ENCODE measurements around the gene SUMF1.
"Not testable (repeated sequence)": the region's sequence is repeated elsewhere in the genome, so short reads cannot be mapped to it uniquely, and the experiment has no call there.

Gene SUMF1

GRCh38 chr3:4461468-4462090 is 5.5 kb downstream of the SUMF1 start:
- DNase-seq (ENCODE audit: low read depth), result no peak

GRCh38 chr3:4460334-4460733 is 6.7 kb downstream of the SUMF1 start:
- no peak for DNase-seq (ENCODE audit: low read depth)

- no peak for DNase-seq (ENCODE audit: low read depth)
Measured at GRCh38 chr3:4458961-4459360, 8.1 kb downstream of the SUMF1 start.

GRCh38 chr3:4456780-4457179 is 10.3 kb downstream of the SUMF1 start:
- DNase-seq (ENCODE audit: low read depth), result not testable (repeated sequence)

- no peak for DNase-seq (ENCODE audit: low read depth)
Measured at GRCh38 chr3:4454142-4454541, 12.9 kb downstream of the SUMF1 start.

GRCh38 chr3:4449043-4449805 is 17.8 kb downstream of the SUMF1 start:
- no peak for DNase-seq (ENCODE audit: low read depth)

- DNase-seq (ENCODE audit: low read depth), result no peak
Measured at GRCh38 chr3:4448187-4448586, 18.9 kb downstream of the SUMF1 start.

GRCh38 chr3:4447295-4447999 is 19.6 kb downstream of the SUMF1 start:
- no peak for DNase-seq (ENCODE audit: low read depth)

- DNase-seq (ENCODE audit: low read depth), result no peak
Measured at GRCh38 chr3:4440951-4441350, 26.1 kb downstream of the SUMF1 start.

- DNase-seq (ENCODE audit: low read depth), result no peak
Measured at GRCh38 chr3:4438296-4438695, 28.8 kb downstream of the SUMF1 start.

GRCh38 chr3:4432259-4432658 is 34.8 kb downstream of the SUMF1 start:
- DNase-seq (ENCODE audit: low read depth), result no peak

- no peak for DNase-seq (ENCODE audit: low read depth)
Measured at GRCh38 chr3:4429648-4430350, 37.3 kb downstream of the SUMF1 start.

GRCh38 chr3:4426782-4427344 is 40.2 kb downstream of the SUMF1 start:
- DNase-seq (ENCODE audit: low read depth), result no peak

GRCh38 chr3:4426261-4426781 is 40.7 kb downstream of the SUMF1 start:
- no peak for DNase-seq (ENCODE audit: low read depth)

- DNase-seq (ENCODE audit: low read depth), result no peak
Measured at GRCh38 chr3:4425707-4426106, 41.4 kb downstream of the SUMF1 start.

- no peak for DNase-seq (ENCODE audit: low read depth)
Measured at GRCh38 chr3:4425055-4425454, 42.0 kb downstream of the SUMF1 start.

GRCh38 chr3:4421121-4421520 is 45.9 kb downstream of the SUMF1 start:
- DNase-seq (ENCODE audit: low read depth), result no peak

GRCh38 chr3:4419920-4420319 is 47.1 kb downstream of the SUMF1 start:
- DNase-seq (ENCODE audit: low read depth), result no peak

- DNase-seq (ENCODE audit: low read depth), result no peak
Measured at GRCh38 chr3:4419386-4419785, 47.7 kb downstream of the SUMF1 start.

GRCh38 chr3:4418156-4418555 is 48.9 kb downstream of the SUMF1 start:
- DNase-seq (ENCODE audit: low read depth), result no peak

- DNase-seq (ENCODE audit: low read depth), result no peak
Measured at GRCh38 chr3:4417449-4417848, 49.6 kb downstream of the SUMF1 start.

GRCh38 chr3:4416961-4417360 is 50.1 kb downstream of the SUMF1 start:
- no peak for DNase-seq (ENCODE audit: low read depth)

Data from CMK (cell line).